ENCODE measurements around the gene HIPK1. TPM values are rescaled to one million over a fixed set of nuclear protein-coding genes. Genes with fewer than 3 reads are reported as not detected.
A peak's percentile ranks its signal among the peaks of the same experiment; 100 is the strongest.

Gene HIPK1
- total RNA-seq = 10 to 100 TPM; 56.1 to 98.7 (median 62.8) TPM
- polyA plus RNA-seq = 14.4 TPM
- long read RNA-seq, donor 1, full-length matches to known transcripts = 1 of 32 reads
- long read RNA-seq, donor 1, partial matches to known transcripts = 6 of 32 reads
- long read RNA-seq, donor 1, other reads (novel, unspliced or antisense) = 25 of 32 reads
- long read RNA-seq, donor 2, partial matches to known transcripts = 6 of 6 reads
- long read RNA-seq, donor 2, other reads (novel, unspliced or antisense) = 0 of 6 reads
- long read RNA-seq, donor 3, full-length matches to known transcripts = 2 of 158 reads
- long read RNA-seq, donor 3, partial matches to known transcripts = 144 of 158 reads
- long read RNA-seq, donor 3, other reads (novel, unspliced or antisense) = 12 of 158 reads
- long read RNA-seq, donor 4, partial matches to known transcripts = 13 of 13 reads
- long read RNA-seq, donor 4, other reads (novel, unspliced or antisense) = 0 of 13 reads

DNA sequence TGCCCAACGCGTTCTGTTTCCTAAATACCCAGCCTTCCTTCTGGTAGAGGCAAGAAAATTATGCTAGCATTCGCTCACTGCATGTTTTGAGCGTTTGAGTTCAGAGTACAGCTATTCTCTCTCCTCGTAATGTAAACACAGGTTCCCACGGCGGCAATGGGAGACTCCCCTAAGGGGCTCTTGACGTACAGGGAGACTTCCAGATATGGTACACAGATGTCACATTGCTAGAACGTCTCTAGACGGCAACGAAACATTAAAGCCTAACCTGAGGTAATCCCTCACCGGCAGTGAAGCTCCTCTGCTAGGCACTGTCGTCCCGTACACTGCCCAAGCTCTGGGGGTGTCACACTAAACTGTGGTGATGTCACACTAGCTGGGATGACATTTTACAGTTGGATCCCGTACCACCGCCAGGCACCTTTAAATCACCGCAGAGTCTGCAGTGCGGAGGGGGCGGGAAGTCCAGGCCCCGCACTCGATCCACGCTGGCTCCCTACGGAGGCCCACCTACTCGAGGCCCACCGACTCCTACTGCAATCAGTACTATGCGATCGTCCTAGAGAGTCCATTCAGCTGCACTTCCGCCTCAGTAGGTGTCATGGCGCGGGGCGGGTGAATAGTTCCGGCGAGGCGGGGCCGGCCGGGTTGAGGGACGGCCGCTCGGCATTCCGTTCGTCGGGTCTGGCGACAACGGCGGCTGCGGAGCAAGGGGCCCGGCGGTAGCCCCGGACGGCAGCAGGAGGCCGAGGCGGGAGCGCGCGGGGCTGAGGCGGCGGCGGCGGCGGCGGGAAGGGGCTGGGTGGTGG is at the start of gene HIPK1:
Gene HIPK1, plus strand, starts transcription at position 384 of the 809 bp plus-strand sequence.
- Histone ChIP-seq H3K9me3 (ENCODE audit: control insufficient read depth, low read length) (no peaks in the 10 kb centered on the region), H3K4me1 (ENCODE audit: control insufficient read depth, insufficient read depth, low read length) (peaks cover 3% of the 10 kb centered on the region), H3K4me3 (ENCODE audit: low read length) (peak within 1 kb of the TSS; percentile 76), H3K27ac (ENCODE audit: low read length) (peak within 1 kb of the TSS; percentile 96), H3K27me3 (ENCODE audit: control insufficient read depth, insufficient read depth) (no peaks in the 10 kb centered on the region)
- peak; percentile 95 for ATAC-seq
- peak; percentile 94 to 97 (median 97) for DNase-seq
- WGBS = under 1% methylated on average over 61 of the region's 61 CpGs
- intact Hi-C loops (cut with DNase I) = loop anchor here in 1 of 4 donors (2.0 kb wide), 1 partner anchor 24 kb away; the partner anchor contains the start of genes AP4B1 and DCLRE1B

DNA sequence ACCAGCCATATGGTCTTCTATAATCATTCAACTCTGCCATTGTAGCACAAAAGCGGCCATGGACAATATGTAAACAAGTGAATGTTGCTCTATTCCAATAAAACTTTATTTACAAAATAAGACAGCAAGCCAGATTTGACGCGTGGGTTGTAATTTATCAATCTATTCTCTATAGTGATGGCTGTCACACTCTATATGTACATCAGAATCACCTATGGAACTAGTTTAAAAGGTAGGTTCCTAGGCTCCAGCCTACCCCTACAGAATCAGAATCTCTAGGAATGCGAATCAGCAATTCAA is 49.4 kb upstream of the HIPK1 start:
- peaks cover 1% of the 10 kb centered on the region for H3K4me1 ChIP-seq (ENCODE audit: control insufficient read depth, insufficient read depth, low read length)
- H3K27me3 ChIP-seq (ENCODE audit: control insufficient read depth, insufficient read depth) = no peaks in the 10 kb centered on the region
- no peak overlapping the region for H3K4me3 ChIP-seq (ENCODE audit: low read length)
- intact Hi-C loops (cut with DNase I) = no loop called here
- DNase-seq (no peak), ATAC-seq (no peak)
- H3K9me3 ChIP-seq (ENCODE audit: control insufficient read depth, low read length) = no peaks in the 10 kb centered on the region
- H3K27ac ChIP-seq (ENCODE audit: low read length) = no peak overlapping the region
- 94% methylated on average over 4 of the region's 4 CpGs for WGBS

- Histone ChIP-seq H3K4me1 (ENCODE audit: control insufficient read depth, insufficient read depth, low read length) (no peaks in the 10 kb centered on the region), H3K9me3 (ENCODE audit: control insufficient read depth, low read length) (no peaks in the 10 kb centered on the region), H3K27me3 (ENCODE audit: control insufficient read depth, insufficient read depth) (no peaks in the 10 kb centered on the region), H3K4me3 (ENCODE audit: low read length) (no peak overlapping the region), H3K27ac (ENCODE audit: low read length) (no peak overlapping the region)
- no peak for ATAC-seq
- intact Hi-C loops (cut with DNase I) = no loop called here
- no peak for DNase-seq
- WGBS = 89% methylated on average over 2 of the region's 2 CpGs
These were observed 47.5 kb upstream of the HIPK1 start for GRCh38 chr1:113881661-113882060.

DNA sequence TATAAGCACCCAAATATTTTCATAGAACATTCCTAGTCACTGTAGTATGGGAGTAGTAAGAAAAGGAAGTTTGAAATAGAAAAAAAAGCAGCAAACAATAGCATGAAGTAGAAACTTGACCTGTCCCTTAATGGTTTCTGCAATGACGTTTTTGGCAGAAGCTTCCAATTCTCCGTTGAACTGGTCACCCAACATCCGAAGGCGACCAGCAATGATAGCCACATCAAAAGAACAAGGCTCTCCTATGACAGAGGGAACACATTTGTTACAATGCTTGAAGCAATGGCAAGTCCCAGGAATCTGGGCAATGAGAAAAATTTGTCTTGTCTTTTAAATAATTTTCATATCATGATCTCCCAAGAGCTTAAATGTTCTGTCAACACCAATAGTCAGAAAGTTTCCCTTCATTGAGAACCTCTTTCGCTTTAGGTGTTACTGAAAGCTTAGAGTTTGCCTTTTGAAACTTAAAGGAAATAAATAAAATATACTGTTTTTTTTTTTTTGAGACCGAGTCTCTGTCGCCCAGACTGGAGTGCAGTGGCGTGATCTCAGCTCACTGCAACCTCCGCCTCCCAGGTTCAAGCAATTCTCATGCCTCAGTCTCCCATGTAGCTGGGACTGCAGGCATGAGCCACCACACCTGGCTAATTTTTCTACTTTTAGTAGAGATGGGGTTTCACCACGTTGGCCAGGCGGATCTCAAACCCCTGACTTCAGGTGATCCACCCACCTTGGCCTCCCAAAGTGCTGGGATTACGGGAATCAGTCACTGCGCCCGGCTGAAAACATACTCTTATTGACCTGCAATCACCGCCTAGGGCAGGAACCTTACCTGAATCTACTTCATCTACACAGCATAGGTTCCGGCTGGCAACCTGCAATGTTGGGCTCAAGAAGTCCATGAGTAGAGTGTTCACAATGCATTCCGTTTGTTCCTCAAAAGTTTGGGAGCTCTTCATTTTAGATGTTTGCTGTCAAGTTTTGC is 42.4 kb upstream of the HIPK1 start:
- Histone ChIP-seq H3K4me3 (ENCODE audit: low read length) (no peak overlapping the region), H3K4me1 (ENCODE audit: control insufficient read depth, insufficient read depth, low read length) (no peaks in the 10 kb centered on the region), H3K27ac (ENCODE audit: low read length) (no peak overlapping the region), H3K27me3 (ENCODE audit: control insufficient read depth, insufficient read depth) (no peaks in the 10 kb centered on the region), H3K9me3 (ENCODE audit: control insufficient read depth, low read length) (no peaks in the 10 kb centered on the region)
- ATAC-seq = no peak
- intact Hi-C loops (cut with DNase I) = no loop called here
- WGBS = 86% methylated on average over 17 of the region's 17 CpGs
- DNase-seq = no peak

DNA sequence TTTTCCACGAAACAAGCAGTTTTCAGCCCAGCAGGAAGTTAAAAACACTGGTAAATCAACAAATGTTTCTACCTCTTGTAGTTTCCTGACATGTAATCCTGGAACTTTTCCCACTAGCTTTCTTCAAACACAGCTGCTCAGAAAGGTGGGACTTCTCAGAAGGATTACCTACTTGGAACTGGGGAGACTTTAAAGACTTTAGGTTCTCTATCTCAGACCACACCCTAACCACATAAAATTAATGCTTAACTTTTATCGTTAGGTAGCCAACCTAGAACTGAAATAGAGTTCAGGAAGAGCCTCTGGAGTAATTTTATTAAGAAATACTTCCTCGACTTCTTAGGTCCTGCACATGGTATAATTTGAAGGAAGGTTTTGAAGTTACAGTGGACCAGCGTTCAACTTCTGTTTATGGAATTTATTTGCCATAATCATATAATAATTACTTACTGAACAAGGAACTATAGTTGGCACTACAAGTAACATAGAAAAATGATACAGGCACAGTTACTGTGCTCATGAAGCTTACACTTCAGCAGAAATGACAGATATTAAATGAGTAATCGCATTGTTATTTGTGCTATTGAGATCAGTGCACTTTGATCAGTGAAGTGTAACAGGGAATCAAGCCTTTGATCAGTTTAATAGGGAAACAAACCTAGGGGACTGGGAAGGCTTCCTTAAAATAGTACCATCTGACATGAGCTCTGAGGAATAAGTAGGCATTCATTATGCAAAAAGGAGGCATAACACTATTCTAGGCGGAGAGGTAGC is 41.5 kb upstream of the HIPK1 start, which contains the start of gene BCL2L15:
Gene BCL2L15, minus strand, starts transcription at position 180 of the 774 bp plus-strand sequence. CDS start 206 bp downstream, outside the sequence.
- Histone ChIP-seq H3K27ac (ENCODE audit: low read length) (no peak within 1 kb of the TSS), H3K27me3 (ENCODE audit: control insufficient read depth, insufficient read depth) (no peaks in the 10 kb centered on the region), H3K4me3 (ENCODE audit: low read length) (no peak within 1 kb of the TSS), H3K4me1 (ENCODE audit: control insufficient read depth, insufficient read depth, low read length) (no peaks in the 10 kb centered on the region), H3K9me3 (ENCODE audit: control insufficient read depth, low read length) (no peaks in the 10 kb centered on the region)
- DNase-seq (no peak), ATAC-seq (no peak)
- intact Hi-C loops (cut with DNase I) = no loop called here
- 79% methylated on average over 6 of the region's 6 CpGs for WGBS

GRCh38 chr1:113890816-113891215 is 38.3 kb upstream of the HIPK1 start:
- ATAC-seq (no peak), DNase-seq (no peak)
- Histone ChIP-seq H3K27me3 (ENCODE audit: control insufficient read depth, insufficient read depth) (no peaks in the 10 kb centered on the region), H3K4me1 (ENCODE audit: control insufficient read depth, insufficient read depth, low read length) (no peaks in the 10 kb centered on the region), H3K9me3 (ENCODE audit: control insufficient read depth, low read length) (no peaks in the 10 kb centered on the region), H3K4me3 (ENCODE audit: low read length) (no peak overlapping the region), H3K27ac (ENCODE audit: low read length) (no peak overlapping the region)
- 70% methylated on average over 2 of the region's 2 CpGs for whole genome bisulfite sequencing
- intact Hi-C loops (cut with DNase I) = no loop called here

- no peaks in the 10 kb centered on the region for H3K4me1 ChIP-seq (ENCODE audit: control insufficient read depth, insufficient read depth, low read length)
- H3K27ac ChIP-seq (ENCODE audit: low read length) = no peak overlapping the region
- H3K9me3 ChIP-seq (ENCODE audit: control insufficient read depth, low read length) = no peaks in the 10 kb centered on the region
- H3K27me3 ChIP-seq (ENCODE audit: control insufficient read depth, insufficient read depth) = no peaks in the 10 kb centered on the region
- WGBS = 90% methylated on average over 11 of the region's 11 CpGs
- intact Hi-C loops (cut with DNase I) = no loop called here
- ATAC-seq (no peak), DNase-seq (no peak)
- H3K4me3 ChIP-seq (ENCODE audit: low read length) = no peak overlapping the region
These were observed 37.4 kb upstream of the HIPK1 start for GRCh38 chr1:113891631-113892220.

DNA sequence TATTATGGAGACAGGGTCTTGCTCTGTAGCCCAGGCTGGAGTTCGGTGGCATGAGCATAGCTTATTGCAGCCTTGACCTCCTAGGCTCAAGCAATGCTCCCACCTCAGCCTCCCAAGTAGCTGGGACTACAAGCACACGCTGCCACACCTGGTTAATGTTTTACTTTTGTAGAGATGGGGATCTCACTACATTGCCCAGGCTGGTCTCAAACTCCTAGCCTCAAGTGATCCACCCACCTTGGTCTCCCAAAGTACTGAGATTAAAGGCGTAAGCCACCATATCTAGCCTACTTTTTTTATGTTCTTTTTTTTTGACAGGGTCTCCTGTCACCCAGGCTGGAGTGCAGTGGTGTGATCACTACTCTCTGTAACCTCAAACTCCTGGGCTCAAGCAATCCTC is 35.9 kb upstream of the HIPK1 start:
- no peaks in the 10 kb centered on the region for H3K4me1 ChIP-seq (ENCODE audit: control insufficient read depth, insufficient read depth, low read length)
- H3K27me3 ChIP-seq (ENCODE audit: control insufficient read depth, insufficient read depth) = no peaks in the 10 kb centered on the region
- ATAC-seq (no peak), DNase-seq (no peak)
- WGBS = 97% methylated on average over 3 of the region's 3 CpGs
- no peak overlapping the region for H3K4me3 ChIP-seq (ENCODE audit: low read length)
- intact Hi-C loops (cut with DNase I) = no loop called here
- H3K27ac ChIP-seq (ENCODE audit: low read length) = no peak overlapping the region
- H3K9me3 ChIP-seq (ENCODE audit: control insufficient read depth, low read length) = no peaks in the 10 kb centered on the region

DNA sequence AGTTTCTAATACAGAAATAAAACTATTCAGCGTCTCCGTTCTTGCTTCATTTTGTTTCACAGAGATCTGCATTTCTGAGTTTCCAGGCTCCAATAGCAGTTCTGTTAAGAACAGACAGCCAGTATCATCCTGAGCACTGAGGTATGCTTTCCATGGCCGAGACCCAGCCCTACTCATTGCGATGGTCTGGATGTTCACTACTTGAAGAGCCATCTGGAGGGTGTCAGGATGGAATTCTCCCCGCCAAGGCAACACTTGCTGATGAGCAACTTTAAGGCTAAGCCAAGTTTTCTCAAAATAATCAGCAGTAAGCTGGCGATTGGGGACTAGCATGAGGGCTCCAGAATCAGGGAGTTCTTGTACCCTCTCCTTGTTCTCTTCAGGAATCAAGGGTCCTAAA is 34.0 kb upstream of the HIPK1 start:
- ATAC-seq (no peak), DNase-seq (no peak)
- intact Hi-C loops (cut with DNase I) = no loop called here
- H3K27ac ChIP-seq (ENCODE audit: low read length) = no peak overlapping the region
- no peaks in the 10 kb centered on the region for H3K27me3 ChIP-seq (ENCODE audit: control insufficient read depth, insufficient read depth)
- no peaks in the 10 kb centered on the region for H3K9me3 ChIP-seq (ENCODE audit: control insufficient read depth, low read length)
- no peak overlapping the region for H3K4me3 ChIP-seq (ENCODE audit: low read length)
- H3K4me1 ChIP-seq (ENCODE audit: control insufficient read depth, insufficient read depth, low read length) = no peaks in the 10 kb centered on the region
- 86% methylated on average over 6 of the region's 6 CpGs for WGBS

DNA sequence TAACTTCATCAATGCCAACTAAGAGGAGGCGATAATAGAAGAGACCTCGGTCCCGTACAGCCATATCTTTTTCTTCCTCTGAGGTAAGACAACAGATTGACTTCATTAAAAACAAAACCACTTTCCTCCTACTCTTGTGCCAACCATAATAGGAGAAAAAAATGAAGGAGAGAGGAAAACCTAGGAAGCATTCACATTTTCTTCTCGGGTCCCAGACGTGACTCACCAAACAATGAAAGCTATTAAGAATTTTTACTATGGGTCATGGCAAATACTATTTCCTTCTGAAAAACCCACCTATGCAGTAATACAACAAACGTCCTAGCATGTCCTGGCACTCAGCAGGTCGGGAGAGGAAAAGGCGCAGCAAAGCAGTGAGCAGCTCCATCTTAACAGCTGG is 33.2 kb upstream of the HIPK1 start:
- no peaks in the 10 kb centered on the region for H3K4me1 ChIP-seq (ENCODE audit: control insufficient read depth, insufficient read depth, low read length)
- no peak for DNase-seq
- no peak overlapping the region for H3K4me3 ChIP-seq (ENCODE audit: low read length)
- WGBS = 91% methylated on average over 8 of the region's 8 CpGs
- intact Hi-C loops (cut with DNase I) = no loop called here
- no peak overlapping the region for H3K27ac ChIP-seq (ENCODE audit: low read length)
- no peaks in the 10 kb centered on the region for H3K27me3 ChIP-seq (ENCODE audit: control insufficient read depth, insufficient read depth)
- ATAC-seq = no peak
- no peaks in the 10 kb centered on the region for H3K9me3 ChIP-seq (ENCODE audit: control insufficient read depth, low read length)
